Posterior cingulate gyrus (tissue), 11 donors: ENCODE measurements around the gene CCT2.
"Not testable (repeated sequence)": the region's sequence is repeated elsewhere in the genome, so short reads cannot be mapped to it uniquely, and the experiment has no call there.

ENCODE experiments used
- DNase-seq, 10 donors: peaks; one replicate each; pipeline versions ENCODE4 v3.0.0 to v3.0.0-alpha.2; 2020 to 2021; ENCODE audit warnings: mixed read lengths in 3 of 10
- intact Hi-C: fragments of 100-400 bp; cut with DNase I; formaldehyde crosslinking; loops from one replicate; pipeline ENCODE4 v1.15.1; 2023

CCT2 gene

DNA sequence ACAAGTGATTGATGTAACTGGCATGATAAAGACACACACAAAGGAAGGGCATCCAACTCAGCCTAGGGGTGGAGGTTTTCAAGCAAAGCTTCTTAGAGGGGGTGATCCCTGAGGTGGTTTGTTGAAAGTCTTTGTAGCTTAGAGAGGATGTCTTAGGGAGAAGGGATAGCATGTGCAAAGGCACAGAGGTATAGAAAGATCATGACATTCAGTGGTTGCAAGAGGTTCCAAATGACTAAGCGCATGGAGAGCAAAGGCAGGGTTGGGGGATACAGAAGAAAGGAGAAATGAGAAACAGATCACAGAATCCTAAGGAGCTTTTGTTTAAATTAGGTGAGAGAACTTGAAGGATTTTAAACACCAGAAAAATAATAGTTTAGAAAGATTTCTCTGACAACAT lies 5.2 kb upstream of the CCT2 start:
- intact Hi-C loops: loop anchor here (10.0 kb wide), 1 partner anchor 285 kb away; no protein-coding TSS in a partner anchor
- no peak for DNase-seq

- DNase-seq: no peak
- intact Hi-C loops: loop anchor here (10.0 kb wide), 1 partner anchor 288 kb away; no protein-coding TSS in a partner anchor
These were observed 2.1 kb upstream of the CCT2 start for GRCh38 chr12:69583203-69583602.

DNA sequence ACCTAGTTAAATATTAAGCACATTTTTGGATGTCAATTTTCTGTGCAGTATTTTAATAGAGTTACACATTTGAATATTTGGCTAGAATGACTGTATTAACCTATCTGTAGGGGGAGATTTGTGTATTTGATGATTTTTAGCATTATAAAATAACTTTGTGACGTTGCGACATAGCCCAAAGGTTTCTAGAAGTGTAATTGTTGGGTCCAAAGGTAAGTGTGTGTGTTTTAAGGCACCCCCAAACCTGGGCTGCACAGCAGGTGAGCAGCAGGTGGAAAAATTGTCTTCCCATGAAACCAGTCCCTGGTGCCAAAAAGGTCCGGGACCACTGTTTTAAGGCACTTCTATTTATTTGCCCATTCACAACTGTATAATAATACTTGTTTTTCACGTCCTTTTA lies 3.3 kb downstream of the CCT2 start:
- DNase-seq: no peak
- intact Hi-C loops: loop anchor here (10.0 kb wide), 1 partner anchor 294 kb away; no protein-coding TSS in a partner anchor

DNA sequence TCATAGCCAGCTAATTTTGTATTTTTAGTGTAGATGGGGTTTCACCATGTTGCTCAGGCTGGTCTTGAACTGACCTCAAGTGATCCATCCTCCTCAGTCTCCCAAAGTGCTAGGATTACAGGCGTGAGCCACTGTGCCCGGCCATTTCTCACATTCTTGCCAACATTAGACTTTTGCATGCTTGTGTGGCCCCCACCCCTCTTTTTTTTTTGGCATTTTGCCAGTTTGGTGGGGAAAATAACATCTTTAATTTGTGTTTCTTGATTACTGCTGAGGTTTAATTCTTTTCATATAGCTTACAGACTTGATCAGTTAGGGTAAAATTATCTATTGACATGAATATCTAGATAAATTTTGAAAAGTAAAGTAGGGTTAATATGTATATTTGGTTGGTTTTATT lies 3.8 kb downstream of the CCT2 start:
- intact Hi-C loops: loop anchor here (10.0 kb wide), 1 partner anchor 294 kb away; no protein-coding TSS in a partner anchor
- DNase-seq: no peak

- no peak for DNase-seq
- intact Hi-C loops: no loop called here
These were observed 10.4 kb downstream of the CCT2 start for GRCh38 chr12:69595689-69596088.

DNA sequence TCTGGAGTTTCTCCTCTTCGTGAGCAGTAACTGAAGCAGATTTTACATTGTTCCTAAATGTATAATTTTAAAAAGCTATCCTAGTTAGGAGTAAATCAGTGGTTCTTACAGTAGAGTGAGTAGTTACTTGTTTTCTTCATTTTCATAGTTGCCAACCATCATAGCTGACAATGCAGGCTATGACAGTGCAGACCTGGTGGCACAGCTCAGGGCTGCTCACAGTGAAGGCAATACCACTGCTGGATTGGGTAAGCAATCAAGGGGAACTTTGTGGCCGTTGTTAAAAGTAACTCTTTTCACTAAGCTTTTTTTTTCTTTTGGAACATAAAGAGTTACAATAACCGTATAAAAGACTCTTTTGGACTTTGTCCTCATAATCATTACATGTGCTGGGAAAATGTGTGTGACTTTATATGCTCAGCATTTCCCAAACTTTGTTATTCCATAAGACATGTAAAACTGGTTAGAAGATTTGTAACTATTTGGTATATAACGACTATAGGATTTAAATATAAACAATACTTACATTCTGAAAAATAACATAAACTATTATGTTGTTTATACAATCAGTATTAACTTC lies 13.0 kb downstream of the CCT2 start:
- intact Hi-C loops: no loop called here
- no peak for DNase-seq

- intact Hi-C loops: no loop called here
- no peak for DNase-seq
These were observed 15.5 kb downstream of the CCT2 start for GRCh38 chr12:69600804-69601203.

GRCh38 chr12:69601962-69602685 lies 16.9 kb downstream of the CCT2 start:
- no peak for DNase-seq
- intact Hi-C loops: no loop called here

DNA sequence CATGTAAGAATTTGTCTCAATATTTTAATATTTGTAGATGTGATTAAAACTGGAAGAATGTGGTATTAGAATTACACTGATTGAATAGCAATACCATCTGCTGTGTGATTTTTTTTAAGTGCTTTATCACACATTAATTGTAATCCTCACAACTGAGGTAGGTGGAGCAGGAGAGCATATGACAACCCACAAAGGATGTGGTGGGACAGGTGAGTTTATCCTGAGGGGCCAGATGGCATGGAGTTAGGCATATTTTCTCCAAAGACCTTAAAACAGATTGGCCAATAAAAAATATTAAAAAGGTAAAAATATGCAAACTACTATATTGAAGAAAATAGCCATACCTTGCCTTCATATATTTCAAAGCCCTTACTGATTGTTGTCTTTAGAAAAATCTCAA lies 17.7 kb downstream of the CCT2 start:
- intact Hi-C loops: no loop called here
- no peak for DNase-seq

DNA sequence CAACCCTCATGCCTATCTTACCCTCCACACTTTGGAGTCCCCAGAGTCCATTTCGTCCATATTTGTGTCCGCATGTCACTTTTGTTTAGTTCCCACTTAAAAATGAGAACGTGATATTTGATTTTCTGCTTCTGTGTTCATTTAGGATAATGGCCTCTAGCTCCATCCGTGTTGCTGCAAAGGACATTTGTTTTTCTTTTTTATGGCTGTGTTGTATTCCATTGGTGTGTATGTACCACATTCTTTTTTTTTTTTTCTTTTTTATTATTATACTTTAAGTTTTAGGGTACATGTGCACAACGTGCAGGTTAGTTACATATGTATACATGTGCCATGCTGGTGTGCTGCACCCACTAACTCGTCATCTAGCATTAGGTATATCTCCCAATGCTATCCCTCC lies 18.3 kb downstream of the CCT2 start:
- intact Hi-C loops, DNase-seq: not testable (repeated sequence)

DNA sequence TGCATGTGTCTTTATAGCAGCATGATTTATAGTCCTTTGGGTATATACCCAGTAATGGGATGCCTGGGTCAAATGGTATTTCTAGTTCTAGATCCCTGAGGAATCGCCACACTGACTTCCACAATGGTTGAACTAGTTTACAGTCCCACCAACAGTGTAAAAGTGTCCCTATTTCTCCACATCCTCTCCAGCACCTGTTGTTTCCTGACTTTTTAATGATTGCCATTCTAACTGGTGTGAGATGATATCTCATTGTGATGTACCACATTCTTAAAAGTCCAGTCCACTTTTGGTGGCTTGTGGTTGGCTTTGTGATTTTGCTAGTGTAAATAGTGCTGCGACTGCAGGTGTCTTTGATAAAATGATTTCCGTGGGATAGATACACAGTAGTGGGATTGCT lies 19.0 kb downstream of the CCT2 start:
- DNase-seq, intact Hi-C loops: not testable (repeated sequence)

GRCh38 chr12:69608114-69608513 lies 22.9 kb downstream of the CCT2 start:
- intact Hi-C loops: no loop called here
- DNase-seq: no peak

- no peak for DNase-seq
- intact Hi-C loops: no loop called here
These were observed 24.9 kb downstream of the CCT2 start for GRCh38 chr12:69610126-69610525.

GRCh38 chr12:69610729-69611128 lies 25.5 kb downstream of the CCT2 start, which contains the start of gene LRRC10:
TSS of gene LRRC10 (minus strand) at chr12:69610907. CDS start at chr12:69610838, 69 bp downstream.
- intact Hi-C loops: no loop called here
- DNase-seq: no peak

DNA sequence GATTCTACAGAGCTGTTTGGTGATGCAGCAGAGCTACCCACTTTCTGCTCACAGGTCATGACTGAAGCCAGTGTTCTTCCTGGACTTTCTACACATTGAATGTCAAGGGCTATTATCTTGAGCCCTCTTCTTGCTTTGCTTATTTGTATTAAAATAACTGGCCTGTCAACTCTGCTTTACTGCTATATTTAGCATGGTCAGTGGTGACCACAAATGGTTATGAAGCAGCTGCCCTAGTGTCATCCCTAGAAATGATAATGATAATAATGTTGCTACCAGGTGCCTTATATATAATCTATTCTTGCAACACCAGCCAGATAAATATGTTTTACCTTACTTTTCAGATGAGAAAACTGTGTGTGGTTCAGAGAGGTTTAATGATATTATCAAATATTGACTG lies 28.1 kb downstream of the CCT2 start:
- no peak for DNase-seq
- intact Hi-C loops: no loop called here

DNA sequence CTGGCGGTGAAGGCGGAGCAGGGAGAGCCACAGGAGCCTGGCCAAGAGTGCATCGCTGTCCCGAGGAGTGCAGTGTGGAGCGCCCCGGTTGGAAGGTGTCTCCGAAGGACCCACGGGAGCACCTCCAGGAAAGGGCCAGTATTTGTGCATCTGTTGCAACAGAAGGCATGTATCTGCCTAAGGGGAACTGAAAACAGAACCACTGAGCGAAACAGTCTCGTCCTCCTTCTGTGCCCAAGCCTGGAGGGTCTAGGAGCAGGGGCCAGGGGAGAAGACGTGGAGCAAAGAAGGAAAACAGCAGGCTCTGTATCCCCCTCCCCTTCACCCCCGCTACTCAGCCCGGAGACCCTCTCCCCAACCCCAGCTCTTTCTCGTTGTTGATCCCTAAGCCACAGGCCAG lies 30.8 kb downstream of the CCT2 start:
- intact Hi-C loops: no loop called here
- no peak for DNase-seq

DNA sequence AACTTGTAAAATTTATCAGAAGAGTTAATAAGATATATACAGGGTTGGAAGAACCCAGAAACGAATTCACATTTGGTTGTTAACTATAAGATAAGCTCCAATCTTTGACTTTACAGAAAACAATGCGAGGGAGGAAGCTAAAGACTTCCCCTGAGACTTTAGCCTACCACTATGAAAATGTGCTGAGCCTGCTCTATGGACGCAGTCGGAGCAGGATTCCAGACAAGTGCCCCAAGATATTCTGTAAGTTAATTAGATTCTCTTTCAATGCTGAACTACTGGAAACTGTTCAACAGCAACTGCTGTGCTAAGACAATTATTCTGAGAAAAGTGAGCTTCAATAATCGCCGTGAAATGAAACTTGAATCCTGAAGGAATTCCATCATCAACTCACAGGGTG lies 33.8 kb downstream of the CCT2 start:
- intact Hi-C loops: no loop called here
- no peak for DNase-seq

- no peak for DNase-seq
- intact Hi-C loops: no loop called here
These were observed 34.8 kb downstream of the CCT2 start for GRCh38 chr12:69620077-69620476.

DNA sequence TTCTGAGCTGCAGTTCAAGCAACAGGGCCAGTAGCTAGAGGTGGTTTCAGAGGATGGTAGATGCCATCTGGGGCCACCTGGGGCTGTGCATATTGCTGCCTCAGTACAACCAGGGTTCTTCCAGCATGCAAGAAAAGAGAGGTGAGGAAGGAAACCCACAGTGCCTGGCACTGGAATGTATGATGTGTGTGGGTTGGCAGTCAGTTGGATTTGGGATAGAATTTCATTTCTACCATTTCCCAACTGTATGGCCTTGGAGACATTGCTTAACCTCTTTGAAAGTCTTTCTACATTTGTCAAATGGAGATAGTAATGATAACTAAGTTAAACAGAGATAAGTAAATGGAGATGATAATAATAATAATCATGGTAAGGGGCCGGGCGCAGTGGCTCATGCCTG lies 35.7 kb downstream of the CCT2 start:
- intact Hi-C loops: no loop called here
- DNase-seq: no peak

GRCh38 chr12:69621551-69621950 lies 36.3 kb downstream of the CCT2 start:
- DNase-seq: no peak
- intact Hi-C loops: no loop called here

DNA sequence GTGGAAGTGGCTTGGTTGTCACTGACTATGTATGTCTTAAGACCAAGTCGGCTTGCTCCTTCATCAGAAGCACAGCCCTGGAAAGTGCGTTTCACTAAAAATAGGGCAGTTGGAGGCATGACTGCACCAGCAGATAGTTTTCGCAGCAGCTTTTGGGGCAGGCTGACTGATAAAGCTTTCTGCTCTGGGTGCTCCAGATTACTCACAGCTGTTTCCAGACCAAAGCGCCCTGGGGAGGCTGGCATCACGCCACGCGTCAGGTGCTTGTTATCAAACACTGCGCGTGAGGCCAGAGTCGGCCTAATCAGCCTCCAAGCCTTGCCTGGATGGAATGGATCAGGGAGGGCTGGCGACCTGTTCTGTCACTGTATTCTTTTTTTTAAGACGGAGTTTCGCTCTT lies 38.7 kb downstream of the CCT2 start:
- DNase-seq: peak in 6 of 10 donors; percentile 11 to 84 (median 32)
- intact Hi-C loops: no loop called here

DNA sequence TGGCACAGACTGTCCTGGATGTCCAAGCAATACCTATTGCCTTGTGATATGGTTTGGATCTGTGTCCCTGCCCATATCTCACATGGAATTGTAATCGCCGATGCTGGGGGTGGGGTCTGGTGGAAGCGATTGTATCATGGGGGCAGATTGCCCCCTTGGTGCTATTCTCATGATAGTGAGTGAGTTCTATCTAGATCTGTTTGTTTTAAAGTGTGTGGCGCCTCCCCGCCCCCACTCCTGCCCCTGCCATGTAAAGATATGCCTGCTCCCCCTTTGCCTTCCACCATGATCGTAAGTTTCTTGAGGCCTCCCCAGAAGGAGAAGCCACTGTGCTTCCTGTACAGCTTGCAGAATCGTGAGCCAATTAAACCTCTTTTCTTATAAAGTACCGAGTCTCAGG lies 42.2 kb downstream of the CCT2 start:
- intact Hi-C loops: no loop called here
- no peak for DNase-seq
